CD8-positive, alpha-beta memory T cell (primary cell): Measurements from ENCODE around the gene SIRPD. TPM values are rescaled to one million over a fixed set of nuclear protein-coding genes. Genes with fewer than 3 reads are reported as not detected.
"Not testable (repeated sequence)": the region's sequence is repeated elsewhere in the genome, so short reads cannot be mapped to it uniquely, and the experiment has no call there.

Source experiments
- CTCF ChIA-PET: fragments of 350-600 bp; sonication (Branson Sonifier 250); formaldehyde crosslinking; loops from one replicate; lab custom pipeline; 2021; ENCODE audit warnings: antibody characterized with exemption; lab: Charles Lee
- POLR2A ChIA-PET: fragments of 350-600 bp; sonication (Branson Sonifier 250); formaldehyde crosslinking; loops from one replicate; lab custom pipeline; 2021; ENCODE audit warnings: antibody characterized with exemption; lab: Charles Lee
- DNase-seq, 5 donors: peaks; one replicate each; pipeline versions ENCODE4 v3.0.0 to v3.0.0-alpha.2; 2020 to 2022; ENCODE audit warnings: mixed read lengths in 1 of 5
- H3K27ac ChIP-seq: one replicate; pipeline ENCODE4 v1.7.0; 2013; ENCODE audit warnings: low read depth, mild to moderate bottlenecking, low read length, moderate library complexity
- H3K27me3 ChIP-seq: 2 replicates; pipeline ENCODE4 v1.7.0; 2013; ENCODE audit warnings: low read length, mild to moderate bottlenecking; ENCODE audit not compliant: insufficient read depth, poor library complexity, severe bottlenecking
- H3K36me3 ChIP-seq: 2 replicates; pipeline ENCODE4 v1.7.0; 2013; ENCODE audit warnings: mild to moderate bottlenecking, low read length, moderate library complexity; ENCODE audit not compliant: insufficient read depth
- H3K4me1 ChIP-seq: 2 replicates; pipeline ENCODE4 v1.7.0; 2013; ENCODE audit warnings: mild to moderate bottlenecking, low read length, moderate library complexity; ENCODE audit not compliant: insufficient read depth
- H3K4me3 ChIP-seq: 2 replicates; pipeline ENCODE4 v1.7.0; 2013; ENCODE audit warnings: mild to moderate bottlenecking, low read length
- H3K9me3 ChIP-seq: 2 replicates; pipeline ENCODE4 v1.7.0; 2013; ENCODE audit warnings: mild to moderate bottlenecking, low read length
- H3K27ac Mint-ChIP-seq, 8 donors: one replicate each; pipeline ENCODE4 v1.8.0; 2020 to 2021; ENCODE audit warnings: mixed read lengths in 8 of 8, mild to moderate bottlenecking in 6 of 8, inconsistent platforms in 3 of 8, moderate library complexity in 3 of 8
- H3K27me3 Mint-ChIP-seq, 2 donors: one replicate each; pipeline ENCODE4 v1.8.0; 2020 to 2021; ENCODE audit warnings: mixed read lengths in 2 of 2, mild to moderate bottlenecking in 1 of 2, moderate library complexity in 1 of 2
- H3K36me3 Mint-ChIP-seq, 3 donors: one replicate each; pipeline ENCODE4 v1.8.0; 2020 to 2021; ENCODE audit warnings: mixed read lengths in 3 of 3, inconsistent platforms in 1 of 3, mild to moderate bottlenecking in 1 of 3
- H3K4me1 Mint-ChIP-seq, 3 donors: one replicate each; pipeline ENCODE4 v1.8.0; 2020 to 2021; ENCODE audit warnings: mixed read lengths in 3 of 3, inconsistent platforms in 1 of 3, mild to moderate bottlenecking in 1 of 3
- H3K4me3 Mint-ChIP-seq, 7 donors: one replicate each; pipeline ENCODE4 v1.8.0; 2020 to 2021; ENCODE audit warnings: mixed read lengths in 7 of 7, mild to moderate bottlenecking in 6 of 7, moderate library complexity in 4 of 7, inconsistent platforms in 2 of 7
- H3K9me3 Mint-ChIP-seq, 5 donors: one replicate each; pipeline ENCODE4 v1.8.0; 2020 to 2022; ENCODE audit warnings: mixed read lengths in 5 of 5, mild to moderate bottlenecking in 3 of 5, moderate library complexity in 2 of 5, inconsistent platforms in 1 of 5
- polyA plus RNA-seq: library from polyadenylated mRNA; unstranded; fragments of 300-500 nt; fragmentation: Illumina TruSeq; gene quantifications from one replicate; pipeline ENCODE4 v1.2.3, GENCODE V29; 2021
- total RNA-seq, 2 experiments: library from RNA; stranded (reverse); gene quantifications; one replicate each; pipeline ENCODE4 v1.2.3, GENCODE V29; 2021

SIRPD gene
- total and polyA plus RNA-seq, 3 experiments from 2014 or later: not detected

DNA sequence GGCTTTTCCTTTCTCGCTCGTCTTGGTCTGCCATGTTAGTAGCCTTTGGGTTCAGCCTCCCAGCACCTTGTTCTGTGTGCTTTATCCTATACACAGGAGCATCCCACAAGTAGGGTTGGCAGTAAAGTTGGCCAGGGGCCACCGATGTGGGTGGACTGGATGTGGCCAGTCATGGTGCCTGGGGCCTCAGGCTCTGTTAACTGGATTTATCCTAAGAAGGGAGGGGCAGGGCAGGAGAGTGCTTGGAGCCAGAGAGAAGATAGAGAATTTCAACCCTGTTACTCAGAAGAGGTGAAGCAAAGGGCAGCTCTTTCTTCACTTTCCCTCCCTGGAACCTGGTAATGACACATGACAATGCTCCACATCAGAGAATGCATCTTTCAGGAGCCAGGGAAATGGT is 52.1 kb downstream of the SIRPD start:
- no peak overlapping the region for H3K27ac ChIP-seq
- H3K4me1 Mint-ChIP-seq: peaks cover 2 to 7% (median 5%) of the 10 kb centered on the region in 3 donors
- peaks cover 19 to 41% of the 10 kb centered on the region in 2 donors for H3K27me3 Mint-ChIP-seq
- no peaks in the 10 kb centered on the region for H3K9me3 ChIP-seq
- POLR2A ChIA-PET: no interaction called here
- no peaks in the 10 kb centered on the region for H3K36me3 ChIP-seq
- peaks cover 0 to 12% (median 0%) of the 10 kb centered on the region in 3 donors for H3K36me3 Mint-ChIP-seq
- no peak overlapping the region for H3K27ac Mint-ChIP-seq
- H3K4me1 ChIP-seq: peaks cover 3% of the 10 kb centered on the region
- peaks cover 0 to 10% (median 4%) of the 10 kb centered on the region in 5 donors for H3K9me3 Mint-ChIP-seq
- no peaks in the 10 kb centered on the region for H3K27me3 ChIP-seq
- no peak for DNase-seq
- no peak overlapping the region for H3K4me3 ChIP-seq
- CTCF ChIA-PET: interaction anchor here (3.4 kb wide), 1 partner anchor 38 kb away, joined by 19 read pairs; the partner anchor contains the start of gene NSFL1C
- H3K4me3 Mint-ChIP-seq: no peak overlapping the region

DNA sequence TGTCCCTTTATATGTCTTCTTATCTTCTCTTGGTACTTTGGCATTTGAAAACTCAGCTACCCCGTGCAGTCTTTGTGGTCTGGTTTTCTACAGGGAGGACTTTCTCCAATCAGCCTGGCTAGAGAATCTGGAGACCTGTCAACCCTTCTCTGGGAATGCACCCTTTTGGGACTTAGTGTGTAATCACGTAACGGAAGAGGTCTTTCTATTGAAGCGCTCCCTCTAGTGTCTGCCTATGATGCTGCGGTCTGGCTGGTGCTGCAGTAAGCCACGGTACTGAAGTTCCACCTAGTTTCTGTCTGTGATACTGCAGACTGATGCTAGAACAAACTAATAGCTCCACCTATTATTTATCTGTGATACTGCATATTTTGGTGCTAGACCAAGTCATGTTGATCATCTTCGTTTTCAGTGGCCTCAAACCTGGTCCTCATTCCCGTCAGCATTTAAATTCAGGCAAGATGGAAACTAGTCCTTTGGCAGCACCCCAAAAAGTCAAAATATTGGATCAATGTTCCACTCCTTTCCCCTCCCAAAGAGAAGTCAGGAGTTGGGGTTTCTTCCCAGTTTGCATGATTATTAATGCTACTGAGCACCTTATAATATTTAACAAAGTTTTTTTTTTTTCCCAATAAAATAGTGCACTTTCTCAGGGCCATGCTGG is 53.8 kb downstream of the SIRPD start:
- Histone ChIP-seq H3K9me3 (no peaks in the 10 kb centered on the region), H3K4me1 (peaks cover 3% of the 10 kb centered on the region), H3K27ac (no peak overlapping the region), H3K4me3 (no peak overlapping the region), H3K36me3 (no peaks in the 10 kb centered on the region), H3K27me3 (no peaks in the 10 kb centered on the region)
- POLR2A ChIA-PET: interaction anchor here (0.6 to 0.8 kb wide), 2 partner anchors 30 to 231 kb away, joined by 3 read pairs; no protein-coding TSS in a partner anchor
- DNase-seq: peak; percentile 48 to 83 (median 69)
- Mint-ChIP-seq H3K27me3 (peaks cover 29 to 53% of the 10 kb centered on the region in 2 donors), H3K4me3 (no peak overlapping the region), H3K36me3 (peaks cover 0 to 15% (median 0%) of the 10 kb centered on the region in 3 donors), H3K9me3 (peaks cover 0 to 10% (median 4%) of the 10 kb centered on the region in 5 donors), H3K27ac (no peak overlapping the region), H3K4me1 (peaks cover 2 to 7% (median 5%) of the 10 kb centered on the region in 3 donors)
- CTCF ChIA-PET: interaction anchor here (0.6 to 3.4 kb wide), 19 partner anchors 10 to 273 kb away, joined by 3 to 19 read pairs (median 4); partner anchors contain the start of gene NSFL1C

DNA sequence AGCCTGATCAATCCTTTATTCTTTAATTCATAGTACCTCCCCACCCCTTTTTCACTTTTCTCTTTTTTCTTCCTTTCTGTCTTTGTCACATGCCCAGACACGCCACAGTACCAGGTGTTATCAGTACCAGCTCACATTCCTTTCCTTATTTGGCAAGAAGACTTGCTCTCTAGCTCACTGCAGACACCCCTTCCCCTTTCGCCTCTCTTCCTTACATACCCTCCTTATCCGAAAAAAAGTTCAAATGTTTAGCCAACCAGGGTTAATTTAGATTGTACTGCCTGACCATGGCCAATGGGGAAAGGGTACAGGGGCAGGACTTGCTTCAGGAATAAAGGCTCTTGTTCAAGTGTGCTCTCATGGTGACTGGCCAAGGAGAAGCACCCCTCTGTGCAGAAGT is 57.0 kb downstream of the SIRPD start:
- ChIA-PET CTCF (interaction anchor here (1.0 to 1.1 kb wide), 2 partner anchors 9 to 234 kb away, joined by 3 read pairs; no protein-coding TSS in a partner anchor), POLR2A (no interaction called here)
- no peaks in the 10 kb centered on the region for H3K27me3 ChIP-seq
- H3K27ac ChIP-seq: no peak overlapping the region
- DNase-seq: no peak
- H3K4me1 ChIP-seq: peaks cover 3% of the 10 kb centered on the region
- Mint-ChIP-seq H3K9me3 (peaks cover 4 to 12% (median 7%) of the 10 kb centered on the region in 5 donors), H3K4me3 (no peak overlapping the region), H3K27ac (no peak overlapping the region), H3K36me3 (peaks cover 0 to 19% (median 0%) of the 10 kb centered on the region in 3 donors), H3K4me1 (peaks cover 2 to 7% (median 5%) of the 10 kb centered on the region in 3 donors), H3K27me3 (peaks cover 35 to 63% of the 10 kb centered on the region in 2 donors)
- no peaks in the 10 kb centered on the region for H3K36me3 ChIP-seq
- H3K9me3 ChIP-seq: no peaks in the 10 kb centered on the region
- no peak overlapping the region for H3K4me3 ChIP-seq

DNA sequence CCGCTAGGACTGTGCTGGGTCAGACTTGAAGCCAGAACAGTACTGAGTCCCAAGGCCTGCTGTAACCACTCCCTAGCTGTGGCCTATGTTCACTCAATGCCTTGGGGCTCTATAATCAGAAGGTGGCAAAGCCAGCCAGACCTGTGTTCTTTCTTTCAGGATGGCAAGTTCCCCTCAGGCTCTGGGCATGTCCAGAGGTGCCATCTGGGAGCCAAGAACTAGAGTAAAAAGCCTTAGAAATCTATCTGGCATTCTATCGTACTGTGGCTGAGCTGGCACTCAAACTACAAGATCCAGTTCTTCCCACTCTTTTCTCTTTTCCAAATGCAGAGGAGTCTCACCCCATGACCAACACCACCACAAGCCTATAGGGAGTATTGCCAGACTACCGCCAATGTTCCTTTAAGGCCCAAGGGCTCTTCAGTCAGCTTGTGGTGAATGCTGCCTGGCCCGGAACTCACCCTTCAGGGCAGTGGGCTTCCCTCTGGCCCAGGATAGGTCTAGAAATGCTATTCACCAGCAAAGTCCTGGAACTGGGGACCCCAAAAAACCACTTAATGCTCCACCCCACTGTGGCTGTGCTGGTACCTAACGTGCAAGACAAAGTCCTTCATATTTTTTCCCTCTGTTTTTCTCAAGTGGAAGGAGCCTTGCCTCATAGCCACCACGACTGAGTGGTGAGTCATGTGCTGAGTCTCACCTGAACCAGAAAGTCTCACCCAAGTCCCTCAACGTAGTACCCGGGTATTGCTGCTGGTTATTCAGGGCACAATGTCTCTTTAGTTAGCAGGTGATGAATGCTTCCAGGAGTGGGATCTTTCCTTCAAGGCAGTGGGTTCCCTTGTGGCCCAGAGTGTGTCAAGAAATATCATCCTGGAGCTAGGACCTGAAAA is 57.7 kb downstream of the SIRPD start:
- peaks cover 2 to 7% (median 5%) of the 10 kb centered on the region in 3 donors for H3K4me1 Mint-ChIP-seq
- CTCF ChIA-PET: interaction anchor here (1.0 to 1.1 kb wide), 2 partner anchors 9 to 235 kb away, joined by 3 read pairs; no protein-coding TSS in a partner anchor
- POLR2A ChIA-PET: no interaction called here

DNA sequence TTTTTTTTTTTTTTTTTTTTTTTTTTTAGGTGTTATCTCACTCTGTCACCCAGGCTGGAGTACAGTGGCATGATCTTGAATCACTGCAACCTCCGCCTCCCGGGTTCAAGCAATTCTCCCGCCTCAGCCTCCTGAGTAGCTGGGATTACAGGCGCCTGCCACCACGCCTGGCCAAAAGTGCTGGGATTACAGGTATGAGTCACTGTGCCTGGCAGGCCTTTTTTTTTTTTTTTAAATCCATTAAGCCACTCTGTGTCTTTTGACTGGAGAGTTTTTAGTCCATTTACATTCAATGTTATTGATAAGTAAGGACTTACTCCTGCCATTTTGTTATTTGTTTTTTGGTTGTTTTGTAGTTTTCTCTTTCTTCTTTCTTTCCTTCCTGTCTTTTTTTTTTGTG is 60.1 kb downstream of the SIRPD start:
- H3K27me3 Mint-ChIP-seq: peaks cover 35 to 73% of the 10 kb centered on the region in 2 donors
- H3K4me1 Mint-ChIP-seq, DNase-seq, H3K27me3 ChIP-seq, POLR2A ChIA-PET, H3K27ac Mint-ChIP-seq, H3K9me3 Mint-ChIP-seq, H3K4me3 Mint-ChIP-seq, H3K9me3 ChIP-seq, H3K4me3 ChIP-seq, H3K36me3 ChIP-seq, H3K4me1 ChIP-seq, H3K27ac ChIP-seq: not testable (repeated sequence)
- H3K36me3 Mint-ChIP-seq: peaks cover 0 to 12% (median 0%) of the 10 kb centered on the region in 3 donors
- CTCF ChIA-PET: interaction anchor here (0.7 kb wide), 1 partner anchor 402 kb away, joined by 3 read pairs; no protein-coding TSS in a partner anchor

More for the DNA sequence above, 57.7 kb downstream of the SIRPD start:
- H3K4me3 ChIP-seq: no peak overlapping the region
- no peaks in the 10 kb centered on the region for H3K27me3 ChIP-seq
- no peak overlapping the region for H3K27ac Mint-ChIP-seq
- peaks cover 0 to 19% (median 0%) of the 10 kb centered on the region in 3 donors for H3K36me3 Mint-ChIP-seq
- peaks cover 39 to 69% of the 10 kb centered on the region in 2 donors for H3K27me3 Mint-ChIP-seq
- no peak overlapping the region for H3K27ac ChIP-seq
- peaks cover 3% of the 10 kb centered on the region for H3K4me1 ChIP-seq
- no peaks in the 10 kb centered on the region for H3K9me3 ChIP-seq
- H3K9me3 Mint-ChIP-seq: peaks cover 4 to 12% (median 7%) of the 10 kb centered on the region in 5 donors
- no peak overlapping the region for H3K4me3 Mint-ChIP-seq
- no peaks in the 10 kb centered on the region for H3K36me3 ChIP-seq
- no peak for DNase-seq

DNA sequence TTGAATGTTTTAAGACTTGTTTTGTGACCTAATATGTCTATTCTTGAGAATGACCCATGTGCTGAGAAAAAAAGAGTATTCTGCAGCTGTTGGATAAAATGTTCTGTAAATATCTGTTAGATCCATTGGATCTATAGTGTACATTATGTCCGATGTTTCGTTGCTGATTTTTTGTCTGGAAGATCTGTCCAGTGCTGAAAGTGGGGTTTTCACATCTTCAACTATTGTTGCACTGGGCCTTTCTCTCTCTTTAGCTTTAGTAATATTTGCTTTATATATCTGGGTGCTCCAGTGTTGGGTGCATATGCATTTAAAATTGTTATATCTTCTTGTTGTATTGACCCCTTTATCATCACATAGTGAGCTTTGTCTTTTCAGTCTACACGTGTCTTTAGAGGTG is 60.6 kb downstream of the SIRPD start:
- Histone ChIP-seq H3K27me3 (no peaks in the 10 kb centered on the region), H3K4me3 (no peak overlapping the region), H3K27ac (no peak overlapping the region), H3K36me3 (no peaks in the 10 kb centered on the region), H3K9me3 (no peaks in the 10 kb centered on the region), H3K4me1 (no peaks in the 10 kb centered on the region)
- H3K27ac Mint-ChIP-seq: no peak overlapping the region
- POLR2A ChIA-PET: no interaction called here
- H3K36me3 Mint-ChIP-seq: peaks cover 0 to 9% (median 0%) of the 10 kb centered on the region in 3 donors
- CTCF ChIA-PET: interaction anchor here (0.6 to 0.7 kb wide), 2 partner anchors 403 to 756 kb away, joined by 3 to 5 read pairs; no protein-coding TSS in a partner anchor
- no peak for DNase-seq
- H3K9me3 Mint-ChIP-seq: peaks cover 0 to 5% (median 3%) of the 10 kb centered on the region in 5 donors
- H3K4me3 Mint-ChIP-seq: no peak overlapping the region
- no peaks in the 10 kb centered on the region for H3K4me1 Mint-ChIP-seq
- H3K27me3 Mint-ChIP-seq: peaks cover 33 to 70% of the 10 kb centered on the region in 2 donors

DNA sequence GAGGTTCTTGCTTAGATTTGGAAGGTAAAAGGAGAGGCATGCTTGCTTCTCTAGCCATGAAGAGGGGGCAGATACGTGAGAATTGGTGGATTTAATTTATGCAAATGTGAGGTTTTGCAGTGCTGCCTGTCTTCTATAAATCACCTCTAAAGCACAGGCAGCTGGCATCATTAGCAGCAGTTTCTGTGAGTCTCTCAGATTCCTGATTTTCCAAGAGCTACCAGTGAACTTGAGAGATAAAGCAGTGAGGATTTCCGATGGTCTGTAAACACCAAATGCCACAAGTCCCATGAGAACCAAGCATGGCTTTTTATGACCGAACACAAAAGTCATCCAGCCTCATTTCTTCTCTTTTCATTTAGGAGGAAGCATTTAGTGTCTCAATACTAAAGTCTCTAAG is 63.1 kb downstream of the SIRPD start:
- H3K27me3 Mint-ChIP-seq: peaks cover 28 to 66% of the 10 kb centered on the region in 2 donors
- H3K27ac Mint-ChIP-seq: peak overlapping the region in 1 of 8 donors; percentile 47
- H3K9me3 Mint-ChIP-seq: peaks cover 0 to 5% (median 3%) of the 10 kb centered on the region in 5 donors
- H3K4me3 Mint-ChIP-seq: no peak overlapping the region
- no peaks in the 10 kb centered on the region for H3K4me1 ChIP-seq
- no peaks in the 10 kb centered on the region for H3K36me3 ChIP-seq
- H3K4me1 Mint-ChIP-seq: no peaks in the 10 kb centered on the region
- H3K36me3 Mint-ChIP-seq: peaks cover 0 to 4% (median 0%) of the 10 kb centered on the region in 3 donors
- H3K27me3 ChIP-seq: no peaks in the 10 kb centered on the region
- ChIA-PET CTCF (interaction anchor here (1.0 kb wide), 1 partner anchor 9 kb away, joined by 5 read pairs; no protein-coding TSS in a partner anchor), POLR2A (no interaction called here)
- no peak overlapping the region for H3K27ac ChIP-seq
- H3K9me3 ChIP-seq: no peaks in the 10 kb centered on the region
- DNase-seq: no peak
- H3K4me3 ChIP-seq: no peak overlapping the region
